CD4-positive, CD25-positive, alpha-beta regulatory T cell (primary cell): ENCODE measurements around the gene EIF4E2. TPM values are rescaled to one million over a fixed set of nuclear protein-coding genes. Genes with fewer than 3 reads are reported as not detected.
A peak's percentile ranks its signal among the peaks of the same experiment; 100 is the strongest.

Experiments used
- ATAC-seq, 2 donors: fragments of 150-1000 bp; cut with Tn5 transposase; one replicate each; pipeline ENCODE4 v1.10.0; 2021; ENCODE audit warnings: low read depth in 2 of 2, moderate number of reproducible peaks in 2 of 2, moderate library complexity in 1 of 2
- DNase-seq, 3 donors: peaks; one replicate each; pipeline versions ENCODE4 v3.0.0 to v3.0.0-alpha.2; 2012 to 2022; ENCODE audit warnings: mixed read lengths in 1 of 3
- H3K27ac ChIP-seq: one replicate; pipeline ENCODE4 v1.7.0; 2013; ENCODE audit warnings: mild to moderate bottlenecking, low read length; ENCODE audit not compliant: insufficient read depth, poor library complexity, severe bottlenecking
- H3K27me3 ChIP-seq: one replicate; pipeline ENCODE4 v1.7.0; 2013; ENCODE audit warnings: low read length; ENCODE audit not compliant: control insufficient read depth, insufficient read depth
- H3K36me3 ChIP-seq: one replicate; pipeline ENCODE4 v1.7.0; 2013; ENCODE audit warnings: mild to moderate bottlenecking, low read length, moderate library complexity; ENCODE audit not compliant: control insufficient read depth, insufficient read depth
- H3K4me1 ChIP-seq: 2 replicates; pipeline ENCODE4 v1.7.0; 2013; ENCODE audit warnings: mild to moderate bottlenecking, low read length; ENCODE audit not compliant: insufficient read depth, control insufficient read depth, poor library complexity, severe bottlenecking
- H3K4me3 ChIP-seq: one replicate; pipeline ENCODE4 v1.7.0; 2013; ENCODE audit warnings: low read depth, mild to moderate bottlenecking, low read length, moderate library complexity
- H3K9me3 ChIP-seq, 2 experiments: 1 replicate in 1 of 2; 2 replicates in 1 of 2; pipeline ENCODE4 v1.7.0; 2013; ENCODE audit warnings: low read length in 2 of 2, mild to moderate bottlenecking in 1 of 2, moderate library complexity in 1 of 2; ENCODE audit not compliant: control insufficient read depth in 2 of 2
- H3K27ac Mint-ChIP-seq, 3 donors: one replicate each; pipeline ENCODE4 v1.8.0; 2020 to 2022; ENCODE audit warnings: mild to moderate bottlenecking in 3 of 3, mixed read lengths in 3 of 3, moderate library complexity in 2 of 3
- H3K27me3 Mint-ChIP-seq: one replicate; pipeline ENCODE4 v1.8.0; 2022; ENCODE audit warnings: mild to moderate bottlenecking, mixed read lengths
- H3K36me3 Mint-ChIP-seq: one replicate; pipeline ENCODE4 v1.8.0; 2020; ENCODE audit warnings: mixed read lengths
- H3K4me1 Mint-ChIP-seq, 4 donors: one replicate each; pipeline ENCODE4 v1.8.0; 2020 to 2022; ENCODE audit warnings: mixed read lengths in 4 of 4, mild to moderate bottlenecking in 1 of 4
- H3K4me3 Mint-ChIP-seq, 4 donors: one replicate each; pipeline ENCODE4 v1.8.0; 2020 to 2022; ENCODE audit warnings: mild to moderate bottlenecking in 4 of 4, mixed read lengths in 4 of 4, moderate library complexity in 3 of 4
- H3K9me3 Mint-ChIP-seq, 7 donors: one replicate each; pipeline ENCODE4 v1.8.0; 2020 to 2022; ENCODE audit warnings: mixed read lengths in 7 of 7, mild to moderate bottlenecking in 3 of 7, moderate library complexity in 2 of 7
- polyA plus RNA-seq, 4 donors: library from polyadenylated mRNA; unstranded; fragments of 300-500 nt; fragmentation: Illumina TruSeq; gene quantifications; one replicate each; pipeline ENCODE4 v1.2.3, GENCODE V29; 2021
- total RNA-seq: library from RNA; stranded (reverse); gene quantifications from one replicate; pipeline ENCODE4 v1.2.3, GENCODE V29; 2022

The EIF4E2 gene
- total and polyA plus RNA-seq, 5 donors from 2014 or later = 60.0 to 122 (median 94.0) TPM

GRCh38 chr2:232535761-232536530 lies 14.5 kb upstream of the EIF4E2 start:
- no peak overlapping the region for H3K27ac Mint-ChIP-seq
- Histone ChIP-seq H3K9me3 (no peaks in the 10 kb centered on the region), H3K4me1 (no peaks in the 10 kb centered on the region), H3K27ac (no peak overlapping the region), H3K27me3 (peaks cover 4% of the 10 kb centered on the region), H3K4me3 (no peak overlapping the region), H3K36me3 (no peaks in the 10 kb centered on the region)
- H3K4me1 Mint-ChIP-seq = peaks cover 0 to 5% (median 1%) of the 10 kb centered on the region in 4 donors
- ATAC-seq (no peak), DNase-seq (no peak)
- H3K4me3 Mint-ChIP-seq = no peak overlapping the region
- H3K9me3 Mint-ChIP-seq = peaks cover 0 to 2% (median 0%) of the 10 kb centered on the region in 7 donors
- H3K27me3 Mint-ChIP-seq = no peaks in the 10 kb centered on the region
- H3K36me3 Mint-ChIP-seq = no peaks in the 10 kb centered on the region

DNA sequence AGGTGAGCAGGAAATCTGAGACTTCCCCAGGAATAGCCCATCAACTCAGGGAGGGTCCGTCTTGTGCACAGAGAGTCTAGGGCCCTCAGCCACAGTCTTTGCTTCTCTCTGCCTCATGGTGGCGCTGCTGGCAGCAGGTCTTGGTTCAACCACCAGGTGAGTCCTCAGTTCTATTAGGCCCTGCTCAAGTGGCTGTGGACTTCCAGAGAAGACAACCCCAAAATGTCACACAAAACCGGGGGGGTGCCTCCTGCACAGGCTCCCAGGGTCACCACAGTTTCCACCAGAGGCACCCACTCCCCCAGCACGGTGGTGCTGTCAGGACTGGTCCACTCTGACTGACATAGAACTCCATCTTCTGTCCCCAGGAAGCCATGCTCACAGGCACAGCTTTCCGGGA lies 13.4 kb upstream of the EIF4E2 start:
- no peak for ATAC-seq
- H3K4me1 ChIP-seq = no peaks in the 10 kb centered on the region
- peak in 1 of 3 donors; percentile 20 for DNase-seq
- no peak overlapping the region for H3K27ac Mint-ChIP-seq
- no peaks in the 10 kb centered on the region for H3K36me3 ChIP-seq
- H3K27ac ChIP-seq = no peak overlapping the region
- H3K4me3 Mint-ChIP-seq = no peak overlapping the region
- peaks cover 4% of the 10 kb centered on the region for H3K27me3 ChIP-seq
- H3K36me3 Mint-ChIP-seq = no peaks in the 10 kb centered on the region
- peaks cover 0 to 5% (median 1%) of the 10 kb centered on the region in 4 donors for H3K4me1 Mint-ChIP-seq
- H3K4me3 ChIP-seq = no peak overlapping the region
- peaks cover 0 to 2% (median 0%) of the 10 kb centered on the region in 7 donors for H3K9me3 Mint-ChIP-seq
- no peaks in the 10 kb centered on the region for H3K27me3 Mint-ChIP-seq
- H3K9me3 ChIP-seq = no peaks in the 10 kb centered on the region

- DNase-seq (no peak), ATAC-seq (no peak)
- Mint-ChIP-seq H3K36me3 (no peaks in the 10 kb centered on the region), H3K9me3 (peaks cover 0 to 2% (median 0%) of the 10 kb centered on the region in 7 donors), H3K27me3 (no peaks in the 10 kb centered on the region), H3K4me1 (peaks cover 0 to 9% (median 1%) of the 10 kb centered on the region in 4 donors), H3K27ac (no peak overlapping the region), H3K4me3 (no peak overlapping the region)
- no peaks in the 10 kb centered on the region for H3K36me3 ChIP-seq
- H3K4me1 ChIP-seq = no peaks in the 10 kb centered on the region
- H3K4me3 ChIP-seq = no peak overlapping the region
- H3K27me3 ChIP-seq = peaks cover 4% of the 10 kb centered on the region
- H3K9me3 ChIP-seq = no peaks in the 10 kb centered on the region
- H3K27ac ChIP-seq = no peak overlapping the region
These were observed 13.0 kb upstream of the EIF4E2 start for GRCh38 chr2:232537499-232537898.

- no peaks in the 10 kb centered on the region for H3K9me3 ChIP-seq
- Mint-ChIP-seq H3K4me1 (peaks cover 0 to 13% (median 4%) of the 10 kb centered on the region in 4 donors), H3K4me3 (no peak overlapping the region), H3K36me3 (no peaks in the 10 kb centered on the region), H3K27me3 (no peaks in the 10 kb centered on the region), H3K9me3 (peaks cover 0 to 2% (median 0%) of the 10 kb centered on the region in 7 donors), H3K27ac (no peak overlapping the region)
- H3K27me3 ChIP-seq = peaks cover 4% of the 10 kb centered on the region
- H3K27ac ChIP-seq = no peak overlapping the region
- H3K4me1 ChIP-seq = no peaks in the 10 kb centered on the region
- ATAC-seq (no peak), DNase-seq (no peak)
- no peaks in the 10 kb centered on the region for H3K36me3 ChIP-seq
- H3K4me3 ChIP-seq = no peak overlapping the region
These were observed 11.8 kb upstream of the EIF4E2 start for GRCh38 chr2:232538671-232539070.

GRCh38 chr2:232539298-232540231 lies 10.9 kb upstream of the EIF4E2 start, which contains the start of gene CHRNG:
CHRNG (plus strand) TSS chr2:232539692; CDS start chr2:232539748, 56 bp downstream.
- H3K27ac Mint-ChIP-seq = no peak within 1 kb of the TSS
- H3K27ac ChIP-seq = no peak within 1 kb of the TSS
- no peaks in the 10 kb centered on the region for H3K27me3 Mint-ChIP-seq

GRCh38 chr2:232540441-232541041 lies 9.9 kb upstream of the EIF4E2 start:
- Histone ChIP-seq H3K27ac (no peak overlapping the region), H3K27me3 (peaks cover 4% of the 10 kb centered on the region), H3K4me3 (no peak overlapping the region), H3K4me1 (no peaks in the 10 kb centered on the region), H3K9me3 (no peaks in the 10 kb centered on the region), H3K36me3 (peaks cover under 1% of the 10 kb centered on the region)
- no peaks in the 10 kb centered on the region for H3K36me3 Mint-ChIP-seq
- DNase-seq (no peak), ATAC-seq (no peak)
- no peaks in the 10 kb centered on the region for H3K27me3 Mint-ChIP-seq
- peaks cover 0 to 22% (median 4%) of the 10 kb centered on the region in 4 donors for H3K4me1 Mint-ChIP-seq
- no peak overlapping the region for H3K27ac Mint-ChIP-seq
- H3K4me3 Mint-ChIP-seq = no peak overlapping the region
- peaks cover 0 to 2% (median 0%) of the 10 kb centered on the region in 7 donors for H3K9me3 Mint-ChIP-seq

More at GRCh38 chr2:232539298-232540231, 10.9 kb upstream of the EIF4E2 start, which contains the start of gene CHRNG:
- H3K4me1 ChIP-seq = no peaks in the 10 kb centered on the region
- no peak within 1 kb of the TSS for H3K4me3 ChIP-seq
- H3K9me3 ChIP-seq = no peaks in the 10 kb centered on the region
- no peak for DNase-seq
- H3K4me3 Mint-ChIP-seq = no peak within 1 kb of the TSS
- no peaks in the 10 kb centered on the region for H3K36me3 Mint-ChIP-seq
- H3K36me3 ChIP-seq = no peaks in the 10 kb centered on the region
- peaks cover 0 to 19% (median 4%) of the 10 kb centered on the region in 4 donors for H3K4me1 Mint-ChIP-seq
- ATAC-seq = no peak
- peaks cover 4% of the 10 kb centered on the region for H3K27me3 ChIP-seq
- H3K9me3 Mint-ChIP-seq = peaks cover 0 to 2% (median 0%) of the 10 kb centered on the region in 7 donors

- H3K9me3 Mint-ChIP-seq = peaks cover 0 to 2% (median 0%) of the 10 kb centered on the region in 7 donors
- ATAC-seq = no peak
- Histone ChIP-seq H3K27me3 (peaks cover 3% of the 10 kb centered on the region), H3K4me3 (no peak overlapping the region), H3K4me1 (no peaks in the 10 kb centered on the region), H3K27ac (no peak overlapping the region), H3K36me3 (peaks cover 6% of the 10 kb centered on the region), H3K9me3 (no peaks in the 10 kb centered on the region)
- no peaks in the 10 kb centered on the region for H3K27me3 Mint-ChIP-seq
- H3K27ac Mint-ChIP-seq = no peak overlapping the region
- peak overlapping the region in 1 of 4 donors; percentile 13 for H3K4me3 Mint-ChIP-seq
- H3K4me1 Mint-ChIP-seq = peaks cover 0 to 28% (median 7%) of the 10 kb centered on the region in 4 donors
- no peak for DNase-seq
- peaks cover under 1% of the 10 kb centered on the region for H3K36me3 Mint-ChIP-seq
These were observed 9.1 kb upstream of the EIF4E2 start for GRCh38 chr2:232541195-232541960.
